Measurements from ENCODE around the gene RAB33A. TPM values are rescaled to one million over a fixed set of nuclear protein-coding genes. Genes with fewer than 3 reads are reported as not detected.
"Not testable (repeated sequence)": the region's sequence is repeated elsewhere in the genome, so short reads cannot be mapped to it uniquely, and the experiment has no call there.

RAB33A gene
- total RNA-seq, 1 experiment from 2014 or later, result 0.32 TPM

GRCh38 chrX:130224810-130225209 is 53.0 kb downstream of the RAB33A start:
- Histone ChIP-seq H3K9me3 (replicated peaks) (no peaks in the 10 kb centered on the region), H3K4me1 (replicated peaks) (no peaks in the 10 kb centered on the region), H3K36me3 (peaks cover 10% of the 10 kb centered on the region), H3K27me3 (replicated peaks) (no peaks in the 10 kb centered on the region), H3K4me3 (no peak overlapping the region), H3K27ac (no peak overlapping the region)
- DNase-seq (ENCODE audit: low read depth in 1 of 2, low spot score in 2 of 2), result no peak

GRCh38 chrX:130228871-130229270 is 57.1 kb downstream of the RAB33A start:
- Histone ChIP-seq H3K4me3 (no peak overlapping the region), H3K9me3 (replicated peaks) (no peaks in the 10 kb centered on the region), H3K27me3 (replicated peaks) (no peaks in the 10 kb centered on the region), H3K36me3 (peaks cover 11% of the 10 kb centered on the region), H3K4me1 (replicated peaks) (no peaks in the 10 kb centered on the region), H3K27ac (no peak overlapping the region)
- DNase-seq (ENCODE audit: low read depth in 1 of 2, low spot score in 2 of 2), result no peak

- not testable (repeated sequence) for H3K4me1 ChIP-seq (replicated peaks); H3K9me3 ChIP-seq (replicated peaks); H3K27ac ChIP-seq; DNase-seq (ENCODE audit: low read depth in 1 of 2, low spot score in 2 of 2); H3K27me3 ChIP-seq (replicated peaks); H3K4me3 ChIP-seq
- H3K36me3 ChIP-seq, result peaks cover 17% of the 10 kb centered on the region
These were observed 59.4 kb downstream of the RAB33A start for GRCh38 chrX:130231184-130231583.

Other genes starting within 250 kb of the RAB33A start
- 0.19 and 0.47 TPM in 2 replicates for gene BCORL1, start 189.3 kb upstream of the RAB33A start, total RNA-seq (2014; rRNA removed; shearing (Covaris generic))
- 20.4 and 26.7 TPM in 2 replicates for gene ELF4, start 61.5 kb upstream of the RAB33A start, total RNA-seq (2014; rRNA removed; shearing (Covaris generic))
- gene AIFM1, start 6.1 kb upstream of the RAB33A start, total RNA-seq (2014; rRNA removed; shearing (Covaris generic)), result 24.4 and 35.1 TPM in 2 replicates
- 5.0 and 8.3 TPM in 2 replicates for gene ZNF280C, start 96.9 kb downstream of the RAB33A start, total RNA-seq (2014; rRNA removed; shearing (Covaris generic))
- 7.5 and 14.9 TPM in 2 replicates for gene SLC25A14, start 168.0 kb downstream of the RAB33A start, total RNA-seq (2014; rRNA removed; shearing (Covaris generic))
- gene GPR119, start 213.7 kb downstream of the RAB33A start, total RNA-seq (2014; rRNA removed; shearing (Covaris generic)), result not detected in 2 replicates
- 17.1 and 25.1 TPM in 2 replicates for gene RBMX2, start 230.0 kb downstream of the RAB33A start, total RNA-seq (2014; rRNA removed; shearing (Covaris generic))